ENCODE results near the gene MYH10.

Gene MYH10

GRCh38 chr17:8583954-8584353 lies 46.6 kb downstream of the MYH10 start:
- H3K4me3 ChIP-seq (ENCODE audit: extremely low read depth, insufficient read depth, low read length, poor library complexity, severe bottlenecking): no peak overlapping the region

GRCh38 chr17:8580952-8581658 lies 49.4 kb downstream of the MYH10 start:
- Histone ChIP-seq H3K4me1 (ENCODE audit: control insufficient read depth, insufficient read depth, low read length, poor library complexity, severe bottlenecking) (peaks cover 11% of the 10 kb centered on the region), H3K9me3 (ENCODE audit: control insufficient read depth, low read length) (no peaks in the 10 kb centered on the region), H3K4me3 (ENCODE audit: extremely low read depth, insufficient read depth, low read length, poor library complexity, severe bottlenecking) (no peak overlapping the region), H3K36me3 (ENCODE audit: control insufficient read depth, insufficient read depth, low read length) (peaks cover 66% of the 10 kb centered on the region), H3K27ac (ENCODE audit: low read depth, low read length, severe bottlenecking) (no peak overlapping the region)
- 97 to 100% methylated on average over 3 of the region's 5 CpGs for WGBS, 2 experiments (ENCODE audit: insufficient coverage in 2 of 2)

More at GRCh38 chr17:8583954-8584353, 46.6 kb downstream of the MYH10 start:
- Histone ChIP-seq H3K4me1 (ENCODE audit: control insufficient read depth, insufficient read depth, low read length, poor library complexity, severe bottlenecking) (peaks cover 7% of the 10 kb centered on the region), H3K27ac (ENCODE audit: low read depth, low read length, severe bottlenecking) (no peak overlapping the region), H3K36me3 (ENCODE audit: control insufficient read depth, insufficient read depth, low read length) (peaks cover 69% of the 10 kb centered on the region), H3K9me3 (ENCODE audit: control insufficient read depth, low read length) (no peaks in the 10 kb centered on the region)
- WGBS, 2 experiments (ENCODE audit: insufficient coverage in 2 of 2): 100% methylated on average over 2 of the region's 2 CpGs; no CpG with 5 or more reads in 1 of the 2 experiments

GRCh38 chr17:8577868-8578267 lies 52.7 kb downstream of the MYH10 start:
- H3K36me3 ChIP-seq (ENCODE audit: control insufficient read depth, insufficient read depth, low read length): peaks cover 73% of the 10 kb centered on the region
- no peaks in the 10 kb centered on the region for H3K9me3 ChIP-seq (ENCODE audit: control insufficient read depth, low read length)
- no peak overlapping the region for H3K4me3 ChIP-seq (ENCODE audit: extremely low read depth, insufficient read depth, low read length, poor library complexity, severe bottlenecking)
- H3K27ac ChIP-seq (ENCODE audit: low read depth, low read length, severe bottlenecking): no peak overlapping the region
- WGBS, 2 experiments (ENCODE audit: insufficient coverage in 2 of 2): no CpG with 5 or more reads among the region's 2 CpGs
- H3K4me1 ChIP-seq (ENCODE audit: control insufficient read depth, insufficient read depth, low read length, poor library complexity, severe bottlenecking): peaks cover 11% of the 10 kb centered on the region

GRCh38 chr17:8576559-8577294 lies 53.8 kb downstream of the MYH10 start:
- WGBS, 2 experiments (ENCODE audit: insufficient coverage in 2 of 2): 93 to 100% methylated on average over 2 to 3 of the region's 3 CpGs
- Histone ChIP-seq H3K27ac (ENCODE audit: low read depth, low read length, severe bottlenecking) (no peak overlapping the region), H3K4me3 (ENCODE audit: extremely low read depth, insufficient read depth, low read length, poor library complexity, severe bottlenecking) (no peak overlapping the region), H3K4me1 (ENCODE audit: control insufficient read depth, insufficient read depth, low read length, poor library complexity, severe bottlenecking) (peaks cover 9% of the 10 kb centered on the region), H3K9me3 (ENCODE audit: control insufficient read depth, low read length) (no peaks in the 10 kb centered on the region), H3K36me3 (ENCODE audit: control insufficient read depth, insufficient read depth, low read length) (peaks cover 79% of the 10 kb centered on the region)

- no peaks in the 10 kb centered on the region for H3K9me3 ChIP-seq (ENCODE audit: control insufficient read depth, low read length)
- 91 to 100% methylated on average over 3 to 4 of the region's 9 CpGs for WGBS, 2 experiments (ENCODE audit: insufficient coverage in 2 of 2)
- H3K27ac ChIP-seq (ENCODE audit: low read depth, low read length, severe bottlenecking): no peak overlapping the region
- peaks cover 4% of the 10 kb centered on the region for H3K4me1 ChIP-seq (ENCODE audit: control insufficient read depth, insufficient read depth, low read length, poor library complexity, severe bottlenecking)
- peaks cover 81% of the 10 kb centered on the region for H3K36me3 ChIP-seq (ENCODE audit: control insufficient read depth, insufficient read depth, low read length)
- H3K4me3 ChIP-seq (ENCODE audit: extremely low read depth, insufficient read depth, low read length, poor library complexity, severe bottlenecking): no peak overlapping the region
Measured at GRCh38 chr17:8574687-8575086, 55.8 kb downstream of the MYH10 start.

GRCh38 chr17:8572764-8573163 lies 57.8 kb downstream of the MYH10 start:
- H3K4me1 ChIP-seq (ENCODE audit: control insufficient read depth, insufficient read depth, low read length, poor library complexity, severe bottlenecking): peaks cover 3% of the 10 kb centered on the region
- no peaks in the 10 kb centered on the region for H3K9me3 ChIP-seq (ENCODE audit: control insufficient read depth, low read length)
- no CpG with 5 or more reads among the region's 1 CpG for WGBS, 2 experiments (ENCODE audit: insufficient coverage in 2 of 2)
- H3K4me3 ChIP-seq (ENCODE audit: extremely low read depth, insufficient read depth, low read length, poor library complexity, severe bottlenecking): no peak overlapping the region
- no peak overlapping the region for H3K27ac ChIP-seq (ENCODE audit: low read depth, low read length, severe bottlenecking)
- H3K36me3 ChIP-seq (ENCODE audit: control insufficient read depth, insufficient read depth, low read length): peaks cover 84% of the 10 kb centered on the region

- no peak overlapping the region for H3K27ac ChIP-seq (ENCODE audit: low read depth, low read length, severe bottlenecking)
Measured at GRCh38 chr17:8563981-8564602, 66.4 kb downstream of the MYH10 start.

GRCh38 chr17:8563024-8563776 lies 67.3 kb downstream of the MYH10 start:
- peaks cover 11% of the 10 kb centered on the region for H3K4me1 ChIP-seq (ENCODE audit: control insufficient read depth, insufficient read depth, low read length, poor library complexity, severe bottlenecking)
- 100% methylated on average over 2 of the region's 5 CpGs for WGBS, 2 experiments (ENCODE audit: insufficient coverage in 2 of 2)
- no peak overlapping the region for H3K4me3 ChIP-seq (ENCODE audit: extremely low read depth, insufficient read depth, low read length, poor library complexity, severe bottlenecking)
- peaks cover 58% of the 10 kb centered on the region for H3K36me3 ChIP-seq (ENCODE audit: control insufficient read depth, insufficient read depth, low read length)
- no peaks in the 10 kb centered on the region for H3K9me3 ChIP-seq (ENCODE audit: control insufficient read depth, low read length)
- H3K27ac ChIP-seq (ENCODE audit: low read depth, low read length, severe bottlenecking): no peak overlapping the region

More at GRCh38 chr17:8563981-8564602, 66.4 kb downstream of the MYH10 start:
- 100% methylated on average over 2 to 3 of the region's 7 CpGs for WGBS, 2 experiments (ENCODE audit: insufficient coverage in 2 of 2)
- peaks cover 64% of the 10 kb centered on the region for H3K36me3 ChIP-seq (ENCODE audit: control insufficient read depth, insufficient read depth, low read length)
- no peak overlapping the region for H3K4me3 ChIP-seq (ENCODE audit: extremely low read depth, insufficient read depth, low read length, poor library complexity, severe bottlenecking)
- peaks cover 11% of the 10 kb centered on the region for H3K4me1 ChIP-seq (ENCODE audit: control insufficient read depth, insufficient read depth, low read length, poor library complexity, severe bottlenecking)
- no peaks in the 10 kb centered on the region for H3K9me3 ChIP-seq (ENCODE audit: control insufficient read depth, low read length)

GRCh38 chr17:8558144-8558543 lies 72.4 kb downstream of the MYH10 start:
- Histone ChIP-seq H3K4me3 (ENCODE audit: extremely low read depth, insufficient read depth, low read length, poor library complexity, severe bottlenecking) (no peak overlapping the region), H3K9me3 (ENCODE audit: control insufficient read depth, low read length) (no peaks in the 10 kb centered on the region), H3K36me3 (ENCODE audit: control insufficient read depth, insufficient read depth, low read length) (peaks cover 51% of the 10 kb centered on the region), H3K4me1 (ENCODE audit: control insufficient read depth, insufficient read depth, low read length, poor library complexity, severe bottlenecking) (peaks cover 3% of the 10 kb centered on the region), H3K27ac (ENCODE audit: low read depth, low read length, severe bottlenecking) (no peak overlapping the region)
- WGBS, 2 experiments (ENCODE audit: insufficient coverage in 2 of 2): no CpG with 5 or more reads among the region's 1 CpG

GRCh38 chr17:8557176-8557806 lies 73.2 kb downstream of the MYH10 start:
- Histone ChIP-seq H3K36me3 (ENCODE audit: control insufficient read depth, insufficient read depth, low read length) (peaks cover 53% of the 10 kb centered on the region), H3K4me3 (ENCODE audit: extremely low read depth, insufficient read depth, low read length, poor library complexity, severe bottlenecking) (no peak overlapping the region), H3K27ac (ENCODE audit: low read depth, low read length, severe bottlenecking) (no peak overlapping the region), H3K4me1 (ENCODE audit: control insufficient read depth, insufficient read depth, low read length, poor library complexity, severe bottlenecking) (peaks cover 3% of the 10 kb centered on the region), H3K9me3 (ENCODE audit: control insufficient read depth, low read length) (no peaks in the 10 kb centered on the region)
- WGBS, 2 experiments (ENCODE audit: insufficient coverage in 2 of 2): 96 to 100% methylated on average over 4 of the region's 5 CpGs
